ENCODE measurements around the gene MERTK. TPM values are rescaled to one million over a fixed set of nuclear protein-coding genes. Genes with fewer than 3 reads are reported as not detected.

The MERTK gene
- total and polyA plus RNA-seq, 2 donors (not counting 1 experiment from before 2014, with no cell fraction given) = 0.34 to 6.6 TPM

DNA sequence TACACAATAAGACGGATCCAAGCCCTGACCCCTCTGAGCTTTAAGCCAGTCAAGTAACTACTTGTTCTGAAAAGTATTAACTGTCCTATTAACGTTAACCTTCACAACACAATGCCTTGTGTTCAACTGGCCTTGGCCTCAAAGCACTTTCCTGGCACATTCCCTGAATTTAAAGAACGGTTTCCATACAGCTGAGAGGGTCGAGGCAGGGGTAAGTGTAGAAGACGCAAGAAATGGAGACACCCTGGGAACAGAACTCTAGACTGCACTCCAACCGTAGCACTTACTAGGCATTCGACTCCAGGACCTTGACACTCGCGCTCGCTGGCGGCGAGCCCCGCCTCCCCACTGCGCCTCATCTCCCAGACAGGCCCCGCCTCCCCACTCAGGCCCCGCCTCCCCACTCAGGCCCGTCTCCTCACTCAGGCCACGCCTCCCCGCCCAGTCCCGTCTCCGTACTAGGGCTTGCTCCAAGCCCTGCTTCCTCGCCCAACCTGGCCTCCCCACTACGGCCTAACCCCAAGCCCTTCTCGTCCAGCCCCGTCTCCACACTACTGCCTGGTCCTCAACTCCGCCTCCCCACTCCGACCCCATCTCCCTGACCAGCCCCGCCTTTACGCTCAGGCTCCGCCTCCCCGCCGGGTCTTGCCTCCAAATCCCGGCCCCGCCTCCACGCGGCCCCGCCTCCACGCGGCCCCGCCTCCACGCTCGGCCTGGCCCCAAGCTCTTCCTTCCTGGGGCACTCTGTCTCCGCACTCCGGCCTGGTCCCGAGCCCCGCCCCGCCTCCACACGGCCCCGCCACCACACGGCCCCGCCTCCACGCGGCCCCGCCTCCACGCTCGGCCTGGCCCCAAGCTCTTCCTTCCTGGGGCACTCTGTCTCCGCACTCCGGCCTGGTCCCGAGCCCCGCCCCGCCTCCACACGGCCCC is 155.8 kb downstream of the MERTK start:
- Histone ChIP-seq H3K27ac (ENCODE audit: insufficient read depth, low read length) (peak overlapping the region; percentile 67), H3K79me2 (ENCODE audit: control insufficient read depth, insufficient read depth, low read length) (peaks cover 24% of the 10 kb centered on the region), H3K36me3 (ENCODE audit: control insufficient read depth, insufficient read depth, low read length) (peaks cover 1% of the 10 kb centered on the region), H3K4me3 (replicated peaks in 1 of 4; ENCODE audit: control extremely low read depth in 1 of 4, insufficient read depth in 1 of 4, low read depth in 3 of 4, low read length in 4 of 4) (peak overlapping the region; percentile 1 to 90 (median 48)), H3K4me2 (ENCODE audit: extremely low read depth, insufficient read depth, low read length) (peak overlapping the region; percentile 80), H4K20me1 (ENCODE audit: control insufficient read depth, extremely low read depth, insufficient read depth, low read length) (no peaks in the 10 kb centered on the region), H3K27me3 (ENCODE audit: control insufficient read depth, insufficient read depth, low read length) (no peaks in the 10 kb centered on the region), H3K9me3 (ENCODE audit: control insufficient read depth, insufficient read depth, low read depth, low read length) (no peaks in the 10 kb centered on the region), H2AFZ (ENCODE audit: low read length) (peak overlapping the region; percentile 96), H3K9ac (ENCODE audit: insufficient read depth, low read length) (peak overlapping the region; percentile 32), H3K4me1 (ENCODE audit: control insufficient read depth, extremely low read depth, insufficient read depth, low read length) (peaks cover 9% of the 10 kb centered on the region)
- peak; percentile 93 to 96 for DNase-seq (ENCODE audit: low read depth in 2 of 2)
- no peak for TF ChIP-seq EZH2 (IDR thresholded peaks at IDR 0.05; ENCODE audit: low read length, missing control alignments)
- TF ChIP-seq, protein P1, sequence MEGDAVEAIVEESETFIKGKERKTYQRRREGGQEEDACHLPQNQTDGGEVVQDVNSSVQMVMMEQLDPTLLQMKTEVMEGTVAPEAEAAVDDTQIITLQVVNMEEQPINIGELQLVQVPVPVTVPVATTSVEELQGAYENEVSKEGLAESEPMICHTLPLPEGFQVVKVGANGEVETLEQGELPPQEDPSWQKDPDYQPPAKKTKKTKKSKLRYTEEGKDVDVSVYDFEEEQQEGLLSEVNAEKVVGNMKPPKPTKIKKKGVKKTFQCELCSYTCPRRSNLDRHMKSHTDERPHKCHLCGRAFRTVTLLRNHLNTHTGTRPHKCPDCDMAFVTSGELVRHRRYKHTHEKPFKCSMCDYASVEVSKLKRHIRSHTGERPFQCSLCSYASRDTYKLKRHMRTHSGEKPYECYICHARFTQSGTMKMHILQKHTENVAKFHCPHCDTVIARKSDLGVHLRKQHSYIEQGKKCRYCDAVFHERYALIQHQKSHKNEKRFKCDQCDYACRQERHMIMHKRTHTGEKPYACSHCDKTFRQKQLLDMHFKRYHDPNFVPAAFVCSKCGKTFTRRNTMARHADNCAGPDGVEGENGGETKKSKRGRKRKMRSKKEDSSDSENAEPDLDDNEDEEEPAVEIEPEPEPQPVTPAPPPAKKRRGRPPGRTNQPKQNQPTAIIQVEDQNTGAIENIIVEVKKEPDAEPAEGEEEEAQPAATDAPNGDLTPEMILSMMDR (conservative IDR thresholded peaks at IDR 0.05 in 1 of 2, IDR thresholded peaks at IDR 0.05 in 1 of 2; ENCODE audit: low read depth in 1 of 2, low read length in 2 of 2) = no peak

DNA sequence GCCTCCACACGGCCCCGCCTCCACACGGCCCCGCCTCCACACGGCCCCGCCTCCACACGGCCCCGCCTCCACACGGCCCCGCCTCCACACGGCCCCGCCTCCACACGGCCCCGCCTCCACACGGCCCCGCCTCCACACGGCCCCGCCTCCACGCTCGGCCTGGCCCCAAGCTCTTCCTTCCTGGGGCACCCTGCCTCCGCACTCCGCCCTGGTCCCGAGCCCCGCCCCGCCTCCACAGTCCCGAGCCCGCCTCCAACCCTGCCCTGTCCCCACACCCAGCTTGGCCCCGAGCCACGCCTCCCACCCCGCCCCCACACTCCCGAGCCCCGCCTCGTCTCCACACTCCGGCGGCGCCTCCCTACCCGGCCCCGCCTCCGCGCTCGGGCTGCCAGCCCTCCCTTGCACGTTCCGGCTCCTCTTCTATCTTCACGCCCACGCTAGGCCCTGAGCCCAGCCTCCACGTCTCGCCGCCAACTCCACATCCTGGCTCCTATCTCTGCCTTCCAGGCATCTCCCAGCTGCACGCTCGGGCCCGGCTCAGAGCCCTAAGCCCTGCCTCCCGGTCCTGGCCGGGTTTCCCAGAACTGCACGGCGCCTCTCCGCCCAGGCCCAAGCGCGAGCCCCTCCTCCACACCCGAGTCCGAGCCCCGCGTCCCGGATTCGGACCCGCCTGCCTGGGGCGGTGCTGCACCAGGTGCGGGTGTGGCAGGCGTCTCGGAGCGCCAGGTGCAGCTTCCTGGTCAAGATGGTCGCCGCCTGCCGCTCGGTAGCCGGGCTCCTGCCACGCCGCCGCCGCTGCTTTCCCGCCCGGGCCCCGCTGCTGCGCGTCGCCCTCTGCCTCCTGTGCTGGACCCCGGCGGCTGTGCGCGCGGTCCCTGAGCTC is 156.7 kb downstream of the MERTK start, which contains the start of gene TMEM87B:
Gene TMEM87B (plus strand): TSS at position 423 of the 883 bp plus-strand sequence. CDS start 323 bp downstream, at position 746.
- TF ChIP-seq EZH2 (IDR thresholded peaks at IDR 0.05; ENCODE audit: low read length, missing control alignments) = no peak
- TF ChIP-seq, protein P1 (conservative IDR thresholded peaks at IDR 0.05 in 1 of 2, IDR thresholded peaks at IDR 0.05 in 1 of 2; ENCODE audit: low read depth in 1 of 2, low read length in 2 of 2) = no peak
- peak within 1 kb of the TSS; percentile 91 for H3K27ac ChIP-seq (ENCODE audit: insufficient read depth, low read length)
- peaks cover 9% of the 10 kb centered on the region for H3K4me1 ChIP-seq (ENCODE audit: control insufficient read depth, extremely low read depth, insufficient read depth, low read length)
- no peaks in the 10 kb centered on the region for H3K9me3 ChIP-seq (ENCODE audit: control insufficient read depth, insufficient read depth, low read depth, low read length)
- H3K36me3 ChIP-seq (ENCODE audit: control insufficient read depth, insufficient read depth, low read length) = peaks cover 1% of the 10 kb centered on the region
- peak within 1 kb of the TSS; percentile 61 to 95 (median 77) for H3K4me3 ChIP-seq (replicated peaks in 1 of 4; ENCODE audit: control extremely low read depth in 1 of 4, insufficient read depth in 1 of 4, low read depth in 3 of 4, low read length in 4 of 4)
- peaks cover 29% of the 10 kb centered on the region for H3K79me2 ChIP-seq (ENCODE audit: control insufficient read depth, insufficient read depth, low read length)
- H2AFZ ChIP-seq (ENCODE audit: low read length) = peak within 1 kb of the TSS; percentile 96
- no peaks in the 10 kb centered on the region for H3K27me3 ChIP-seq (ENCODE audit: control insufficient read depth, insufficient read depth, low read length)
- H3K4me2 ChIP-seq (ENCODE audit: extremely low read depth, insufficient read depth, low read length) = peak within 1 kb of the TSS; percentile 53
- peak within 1 kb of the TSS; percentile 79 for H3K9ac ChIP-seq (ENCODE audit: insufficient read depth, low read length)
- DNase-seq (ENCODE audit: low read depth in 2 of 2) = peak; percentile 97 to 98
- no peaks in the 10 kb centered on the region for H4K20me1 ChIP-seq (ENCODE audit: control insufficient read depth, extremely low read depth, insufficient read depth, low read length)
